ENCODE results near the gene GATA1. TPM values are rescaled to one million over a fixed set of nuclear protein-coding genes. Genes with fewer than 3 reads are reported as not detected.
A peak's percentile ranks its signal among the peaks of the same experiment; 100 is the strongest.

The GATA1 gene
- total and polyA plus RNA-seq, 10 of the 15 experiments (the other 5 are each of a cell fraction or from before 2014, with no cell fraction given) = 0.24 to 0.36 TPM; not detected in 8

DNA sequence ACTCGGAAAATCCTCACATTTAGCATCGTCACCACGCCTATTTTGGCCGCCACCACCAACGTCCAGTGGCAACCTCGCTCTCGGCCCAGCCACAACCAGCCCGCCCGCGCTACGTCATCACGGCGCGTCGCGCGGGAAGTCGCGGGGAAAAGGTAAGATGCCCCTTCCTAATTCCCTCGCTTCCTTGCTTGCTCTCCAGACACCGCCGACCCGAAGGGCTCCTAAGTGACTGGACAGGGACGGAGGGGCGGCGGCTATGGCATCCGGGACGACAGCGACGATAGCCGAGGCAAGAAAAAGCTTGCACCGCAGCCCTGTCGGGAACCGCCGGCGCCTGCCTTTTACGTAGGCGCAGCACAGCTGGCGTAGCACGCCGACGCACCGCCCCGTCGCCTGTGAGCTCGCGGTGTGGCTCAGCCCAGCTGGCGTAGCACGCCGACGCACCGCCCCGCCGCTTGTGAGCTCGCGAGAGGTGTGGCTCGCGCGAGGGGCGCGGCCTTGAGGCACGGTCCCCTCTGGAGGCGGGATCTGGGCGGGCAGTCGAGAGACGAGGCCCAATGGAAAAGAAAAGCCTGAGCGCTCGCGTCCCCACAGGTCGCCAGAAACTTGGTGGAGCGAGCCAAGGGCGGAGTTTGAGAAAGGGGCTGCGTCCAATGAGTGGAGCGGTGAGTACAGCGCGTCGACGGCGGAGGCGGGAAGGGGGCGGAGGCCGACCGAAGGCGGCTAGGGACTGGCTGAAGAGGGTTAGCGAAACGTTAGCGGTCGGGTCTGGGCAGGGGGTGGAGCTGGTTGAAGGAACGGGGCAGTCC lies 15.1 kb downstream of the GATA1 start, which contains the start of gene HDAC6 (continued):
- peak; percentile 69 for TF ChIP-seq ATF7 (IDR thresholded peaks at IDR 0.05; ENCODE audit: low read depth)
- no peak for TF ChIP-seq DPF2 (IDR thresholded peaks at IDR 0.05)
- peak; percentile 65 for TF ChIP-seq POLR2AphosphoS5 (IDR thresholded peaks at IDR 0.05; ENCODE audit: low read length)
- TF ChIP-seq EGR1 (IDR thresholded peaks at IDR 0.05; ENCODE audit: borderline replicate concordance in 1 of 2, low read depth in 2 of 2, low read length in 2 of 2) = peak in 1 of 2 experiments; percentile 52; a peak in 1 of 3 replicates
- peak; percentile 60; the same call in 1 of the 2 replicates for TF ChIP-seq NFYB (IDR thresholded peaks at IDR 0.05; ENCODE audit: insufficient read depth, low read depth, low read length)
- TF ChIP-seq MTA3 (IDR thresholded peaks at IDR 0.05; ENCODE audit: borderline replicate concordance, low read length) = no peak
- peak; percentile 79; the same call in 1 of the 2 replicates for TF ChIP-seq STAT1 (conservative IDR thresholded peaks at IDR 0.05)
- TF ChIP-seq, protein P1, sequence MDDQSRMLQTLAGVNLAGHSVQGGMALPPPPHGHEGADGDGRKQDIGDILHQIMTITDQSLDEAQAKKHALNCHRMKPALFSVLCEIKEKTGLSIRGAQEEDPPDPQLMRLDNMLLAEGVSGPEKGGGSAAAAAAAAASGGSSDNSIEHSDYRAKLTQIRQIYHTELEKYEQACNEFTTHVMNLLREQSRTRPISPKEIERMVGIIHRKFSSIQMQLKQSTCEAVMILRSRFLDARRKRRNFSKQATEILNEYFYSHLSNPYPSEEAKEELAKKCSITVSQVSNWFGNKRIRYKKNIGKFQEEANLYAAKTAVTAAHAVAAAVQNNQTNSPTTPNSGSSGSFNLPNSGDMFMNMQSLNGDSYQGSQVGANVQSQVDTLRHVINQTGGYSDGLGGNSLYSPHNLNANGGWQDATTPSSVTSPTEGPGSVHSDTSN (IDR thresholded peaks at IDR 0.05; ENCODE audit: insufficient replicate concordance, low read depth, low read length) = no peak
- peak; percentile 67 for TF ChIP-seq RFX5 (IDR thresholded peaks at IDR 0.05; ENCODE audit: low read depth, low read length)
- TF ChIP-seq BHLHE40 (IDR thresholded peaks at IDR 0.05; ENCODE audit: borderline replicate concordance in 1 of 2, low read depth in 2 of 2, low read length in 1 of 2) = peak; percentile 27 to 85; a peak in 3 of 4 replicates
- TF ChIP-seq, protein P2, sequence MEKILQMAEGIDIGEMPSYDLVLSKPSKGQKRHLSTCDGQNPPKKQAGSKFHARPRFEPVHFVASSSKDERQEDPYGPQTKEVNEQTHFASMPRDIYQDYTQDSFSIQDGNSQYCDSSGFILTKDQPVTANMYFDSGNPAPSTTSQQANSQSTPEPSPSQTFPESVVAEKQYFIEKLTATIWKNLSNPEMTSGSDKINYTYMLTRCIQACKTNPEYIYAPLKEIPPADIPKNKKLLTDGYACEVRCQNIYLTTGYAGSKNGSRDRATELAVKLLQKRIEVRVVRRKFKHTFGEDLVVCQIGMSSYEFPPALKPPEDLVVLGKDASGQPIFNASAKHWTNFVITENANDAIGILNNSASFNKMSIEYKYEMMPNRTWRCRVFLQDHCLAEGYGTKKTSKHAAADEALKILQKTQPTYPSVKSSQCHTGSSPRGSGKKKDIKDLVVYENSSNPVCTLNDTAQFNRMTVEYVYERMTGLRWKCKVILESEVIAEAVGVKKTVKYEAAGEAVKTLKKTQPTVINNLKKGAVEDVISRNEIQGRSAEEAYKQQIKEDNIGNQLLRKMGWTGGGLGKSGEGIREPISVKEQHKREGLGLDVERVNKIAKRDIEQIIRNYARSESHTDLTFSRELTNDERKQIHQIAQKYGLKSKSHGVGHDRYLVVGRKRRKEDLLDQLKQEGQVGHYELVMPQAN (conservative IDR thresholded peaks at IDR 0.05) = peak; percentile 56; the same call in 1 of the 2 replicates
- TF ChIP-seq LARP7 (IDR thresholded peaks at IDR 0.05) = 0 out of 2 replicates have a peak, but pooled peaks have one; percentile 57
- no peak for TF ChIP-seq BMI1 (IDR thresholded peaks at IDR 0.05; ENCODE audit: borderline replicate concordance)
- TF ChIP-seq CHD2 (IDR thresholded peaks at IDR 0.05; ENCODE audit: borderline replicate concordance, low read depth, low read length) = peak; percentile 97
- peak; percentile 98 for TF ChIP-seq HDGF (IDR thresholded peaks at IDR 0.05)
- TF ChIP-seq MXI1 (IDR thresholded peaks at IDR 0.05; ENCODE audit: low read depth, low read length) = 0 out of 2 replicates have a peak, but pooled peaks have one; percentile 49
- TF ChIP-seq RUNX3 (IDR thresholded peaks at IDR 0.05; ENCODE audit: low read length) = peak; percentile 54
- no peak for TF ChIP-seq PML (IDR thresholded peaks at IDR 0.05; ENCODE audit: low read length)
- peak; percentile 79 for TF ChIP-seq IKZF1 (conservative IDR thresholded peaks at IDR 0.05)
- TF ChIP-seq, protein P3, sequence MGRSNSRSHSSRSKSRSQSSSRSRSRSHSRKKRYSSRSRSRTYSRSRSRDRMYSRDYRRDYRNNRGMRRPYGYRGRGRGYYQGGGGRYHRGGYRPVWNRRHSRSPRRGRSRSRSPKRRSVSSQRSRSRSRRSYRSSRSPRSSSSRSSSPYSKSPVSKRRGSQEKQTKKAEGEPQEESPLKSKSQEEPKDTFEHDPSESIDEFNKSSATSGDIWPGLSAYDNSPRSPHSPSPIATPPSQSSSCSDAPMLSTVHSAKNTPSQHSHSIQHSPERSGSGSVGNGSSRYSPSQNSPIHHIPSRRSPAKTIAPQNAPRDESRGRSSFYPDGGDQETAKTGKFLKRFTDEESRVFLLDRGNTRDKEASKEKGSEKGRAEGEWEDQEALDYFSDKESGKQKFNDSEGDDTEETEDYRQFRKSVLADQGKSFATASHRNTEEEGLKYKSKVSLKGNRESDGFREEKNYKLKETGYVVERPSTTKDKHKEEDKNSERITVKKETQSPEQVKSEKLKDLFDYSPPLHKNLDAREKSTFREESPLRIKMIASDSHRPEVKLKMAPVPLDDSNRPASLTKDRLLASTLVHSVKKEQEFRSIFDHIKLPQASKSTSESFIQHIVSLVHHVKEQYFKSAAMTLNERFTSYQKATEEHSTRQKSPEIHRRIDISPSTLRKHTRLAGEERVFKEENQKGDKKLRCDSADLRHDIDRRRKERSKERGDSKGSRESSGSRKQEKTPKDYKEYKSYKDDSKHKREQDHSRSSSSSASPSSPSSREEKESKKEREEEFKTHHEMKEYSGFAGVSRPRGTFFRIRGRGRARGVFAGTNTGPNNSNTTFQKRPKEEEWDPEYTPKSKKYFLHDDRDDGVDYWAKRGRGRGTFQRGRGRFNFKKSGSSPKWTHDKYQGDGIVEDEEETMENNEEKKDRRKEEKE (IDR thresholded peaks at IDR 0.05) = no peak

Data from GM12878 (cell line).